Fibroblast of the aortic adventitia (primary cell): ENCODE measurements around the gene CSPG4. TPM values are rescaled to one million over a fixed set of nuclear protein-coding genes. Genes with fewer than 3 reads are reported as not detected.
"Not testable (repeated sequence)": the region's sequence is repeated elsewhere in the genome, so short reads cannot be mapped to it uniquely, and the experiment has no call there.

Experiments
- DNase-seq: peaks from one replicate; pipeline ENCODE4 v3.0.0-alpha.2; 2010; ENCODE audit warnings: low read depth
- H3K4me3 ChIP-seq: 2 replicates; pipeline ENCODE4 v1.5.1; 2011; ENCODE audit warnings: low read depth, mild to moderate bottlenecking, control low read depth, low read length, moderate library complexity
- total RNA-seq: library from RNA; depleted of rRNA; stranded (reverse); fragments of >200 nt; gene quantifications from 2 replicates; pipeline ENCODE4 v1.2.3, GENCODE V29; 2012; ENCODE audit warnings: low replicate concordance
- TF ChIP-seq, protein P1 (sequence below): IDR thresholded peaks from 2 replicates; pipeline ENCODE4 v1.5.1; 2011; ENCODE audit warnings: mild to moderate bottlenecking, low read length, control low read depth, inconsistent platforms; ENCODE audit not compliant: insufficient read depth

The CSPG4 gene
- total RNA-seq, 1 donor, result 27.8 TPM

DNA sequence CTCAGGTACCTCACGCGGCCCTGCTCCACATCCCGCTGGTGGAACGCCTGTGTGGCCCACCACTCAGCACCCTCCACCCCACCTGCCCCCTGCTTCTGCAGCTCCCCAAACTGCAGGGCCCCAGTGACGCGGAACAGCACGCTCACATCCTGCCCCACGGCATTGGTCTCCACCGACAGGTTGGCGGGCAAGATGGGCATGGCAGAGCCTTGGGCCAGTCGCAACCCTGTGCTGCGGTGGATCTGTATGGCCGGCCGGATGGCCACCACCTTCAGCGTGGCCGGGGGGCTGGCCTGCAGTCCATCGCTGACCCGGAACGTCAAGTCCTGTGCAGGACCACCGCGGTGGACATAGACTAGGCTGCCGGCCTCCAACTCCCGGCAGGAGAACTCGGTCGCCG, 23.8 kb downstream of the CSPG4 start:
- DNase-seq, result no peak
- H3K4me3 ChIP-seq, result no peak overlapping the region
- TF ChIP-seq, protein P1, sequence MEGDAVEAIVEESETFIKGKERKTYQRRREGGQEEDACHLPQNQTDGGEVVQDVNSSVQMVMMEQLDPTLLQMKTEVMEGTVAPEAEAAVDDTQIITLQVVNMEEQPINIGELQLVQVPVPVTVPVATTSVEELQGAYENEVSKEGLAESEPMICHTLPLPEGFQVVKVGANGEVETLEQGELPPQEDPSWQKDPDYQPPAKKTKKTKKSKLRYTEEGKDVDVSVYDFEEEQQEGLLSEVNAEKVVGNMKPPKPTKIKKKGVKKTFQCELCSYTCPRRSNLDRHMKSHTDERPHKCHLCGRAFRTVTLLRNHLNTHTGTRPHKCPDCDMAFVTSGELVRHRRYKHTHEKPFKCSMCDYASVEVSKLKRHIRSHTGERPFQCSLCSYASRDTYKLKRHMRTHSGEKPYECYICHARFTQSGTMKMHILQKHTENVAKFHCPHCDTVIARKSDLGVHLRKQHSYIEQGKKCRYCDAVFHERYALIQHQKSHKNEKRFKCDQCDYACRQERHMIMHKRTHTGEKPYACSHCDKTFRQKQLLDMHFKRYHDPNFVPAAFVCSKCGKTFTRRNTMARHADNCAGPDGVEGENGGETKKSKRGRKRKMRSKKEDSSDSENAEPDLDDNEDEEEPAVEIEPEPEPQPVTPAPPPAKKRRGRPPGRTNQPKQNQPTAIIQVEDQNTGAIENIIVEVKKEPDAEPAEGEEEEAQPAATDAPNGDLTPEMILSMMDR, result no peak

DNA sequence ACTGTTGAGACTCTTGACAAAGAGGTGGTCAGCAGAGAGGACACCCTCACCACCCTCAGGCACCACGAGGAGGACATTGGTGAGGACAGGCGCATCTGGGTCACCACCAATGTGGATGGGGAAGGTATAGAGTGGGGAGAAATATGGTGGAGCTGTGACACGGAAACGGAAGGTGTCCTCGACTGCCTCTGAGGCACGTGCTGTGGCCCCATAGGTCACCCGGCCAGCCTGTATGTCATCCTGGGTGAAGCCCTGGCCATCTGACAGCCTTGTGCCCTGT, 24.4 kb downstream of the CSPG4 start:
- DNase-seq, result no peak

DNA sequence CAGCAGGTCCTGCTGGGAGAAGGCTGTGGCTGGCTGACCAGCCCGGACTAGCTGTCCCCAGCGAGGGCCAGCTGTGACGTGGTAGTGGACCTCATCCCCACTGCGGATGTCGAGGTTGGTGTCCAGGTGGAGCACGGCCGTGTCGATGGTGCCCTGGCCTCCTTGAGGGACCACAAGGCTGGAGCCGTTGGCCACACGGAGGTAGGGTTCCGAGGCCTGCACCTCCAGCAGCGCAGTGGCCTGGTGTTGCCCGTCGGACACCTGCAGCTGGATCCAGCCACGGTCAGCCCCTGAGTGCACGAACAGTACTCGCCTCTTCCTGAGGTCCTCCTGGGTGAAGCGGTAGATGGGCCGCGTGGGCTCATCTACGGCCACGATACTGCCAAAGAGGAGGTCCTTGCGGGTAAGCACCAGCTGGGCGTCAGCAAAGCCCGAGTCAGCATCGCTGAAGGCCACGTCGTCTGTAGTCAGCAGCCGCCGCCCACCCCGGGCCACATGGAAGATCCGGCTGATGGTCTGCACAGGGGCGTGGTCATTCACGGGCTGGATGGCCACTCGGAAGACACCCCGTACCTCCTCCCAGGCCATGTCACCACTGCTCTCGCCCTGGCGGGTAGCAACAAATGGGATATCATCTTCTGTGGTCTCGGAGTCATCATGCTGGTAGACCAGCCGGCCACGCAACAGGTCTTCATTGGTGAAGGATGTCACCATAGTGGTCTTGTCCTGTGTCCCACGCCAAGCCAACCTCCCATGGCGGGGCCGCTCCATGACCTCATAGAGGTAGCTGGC, 25.0 kb downstream of the CSPG4 start:
- no peak for DNase-seq
- TF ChIP-seq, protein P1, result no peak
- H3K4me3 ChIP-seq, result no peak overlapping the region

More for the DNA sequence above, 24.4 kb downstream of the CSPG4 start:
- TF ChIP-seq, protein P1, result no peak
- H3K4me3 ChIP-seq, result no peak overlapping the region

DNA sequence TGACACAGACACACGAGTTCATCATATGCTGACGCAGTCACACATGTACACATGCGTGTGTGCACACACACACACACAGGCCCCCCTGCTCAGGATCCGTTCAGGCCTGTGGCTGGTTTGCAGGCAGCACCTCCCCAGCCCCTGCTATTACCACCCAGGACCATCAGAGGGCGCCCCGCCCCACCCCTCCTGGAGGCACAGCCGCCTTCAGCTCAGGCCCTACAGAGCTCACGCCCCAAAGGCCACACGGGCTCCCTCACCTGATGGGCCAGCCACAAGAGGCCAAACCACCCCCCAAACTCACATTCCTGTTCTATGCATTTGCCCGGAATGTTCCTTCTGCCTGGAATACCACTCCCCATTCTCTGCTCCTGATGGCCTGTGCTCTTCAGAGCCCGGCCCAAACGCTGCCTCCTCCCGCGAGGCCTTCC, 26.4 kb downstream of the CSPG4 start:
- H3K4me3 ChIP-seq, result not testable (repeated sequence)
- peak; percentile 57 for DNase-seq
- TF ChIP-seq, protein P1, result peak; percentile 76

DNA sequence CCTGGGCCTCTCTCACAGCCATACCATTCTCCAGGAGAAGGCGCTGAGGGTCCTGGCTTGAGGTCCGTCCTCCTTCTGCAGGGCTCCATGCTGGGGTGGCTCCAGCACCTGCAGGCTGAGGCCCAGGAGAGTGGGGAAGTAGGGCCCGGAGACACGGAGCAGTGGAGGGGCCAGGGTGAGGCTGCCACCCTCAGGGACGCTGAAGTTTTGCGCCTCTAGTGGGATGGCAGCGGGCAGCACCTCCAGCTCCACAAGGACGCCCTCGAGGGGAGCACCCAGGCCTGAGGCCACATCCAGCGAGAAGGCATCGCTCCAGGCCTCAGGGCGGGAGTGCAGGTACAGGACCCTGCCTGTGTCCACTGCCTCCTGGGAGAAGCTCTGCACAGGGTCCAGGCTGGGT, 27.5 kb downstream of the CSPG4 start:
- TF ChIP-seq, protein P1, result no peak
- H3K4me3 ChIP-seq, result no peak overlapping the region
- no peak for DNase-seq

DNA sequence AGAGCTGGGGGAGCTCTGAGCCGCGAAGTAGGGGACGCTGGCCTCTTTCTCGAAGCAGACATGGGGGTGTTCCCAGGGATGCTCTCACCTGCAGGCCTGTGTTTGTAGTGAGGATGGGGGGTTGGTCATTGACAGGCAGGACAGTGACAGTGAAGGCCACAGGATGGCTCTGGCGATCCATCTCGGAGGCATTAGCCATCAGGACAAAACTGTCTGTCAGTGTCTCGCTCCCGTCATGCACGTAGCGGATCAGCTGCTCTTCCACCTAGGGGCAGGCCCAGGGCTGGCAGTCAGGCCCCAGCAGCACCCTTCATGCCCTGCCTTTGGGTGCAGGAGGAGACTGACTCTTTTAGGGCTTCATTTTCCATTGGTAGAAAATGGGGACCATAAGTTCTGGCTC, 28.0 kb downstream of the CSPG4 start:
- TF ChIP-seq, protein P1, result no peak
- H3K4me3 ChIP-seq, result no peak overlapping the region
- no peak for DNase-seq
